ENCODE measurements around the gene CSF3R. TPM values are rescaled to one million over a fixed set of nuclear protein-coding genes. Genes with fewer than 3 reads are reported as not detected.

The CSF3R gene
- total and polyA plus RNA-seq, 9 of the 15 experiments (the other 6 are each of a cell fraction or from before 2014, with no cell fraction given): 0.21 to 0.86 (median 0.40) TPM; not detected in 1

GRCh38 chr1:36475341-36475740 is 7.4 kb downstream of the CSF3R start:
- POLR2A ChIA-PET: interaction anchor here (0.6 to 0.8 kb wide), 2 partner anchors 21 to 200 kb away, joined by 3 read pairs; no protein-coding TSS in a partner anchor
- no peaks in the 10 kb centered on the region for H3K27me3 ChIP-seq (ENCODE audit: control insufficient read depth in 2 of 2, insufficient read depth in 2 of 2, low read length in 2 of 2)
- CTCF ChIA-PET (ENCODE audit: low intra/inter-chr PET ratio): no interaction called here
- DNase-seq (ENCODE audit: extremely low read depth in 1 of 4, low spot score in 3 of 4) (no peak), ATAC-seq (no peak), FAIRE-seq (no peak)
- H3K4me3 ChIP-seq: no peak overlapping the region
- H2AFZ ChIP-seq (ENCODE audit: low read depth, low read length): no peak overlapping the region
- H3K9me3 ChIP-seq (replicated peaks; ENCODE audit: control insufficient read depth, insufficient read depth, low read depth, low read length): no peaks in the 10 kb centered on the region
- H3K27ac ChIP-seq (ENCODE audit: extremely low read depth, low read depth, low read length): no peak overlapping the region
- in situ Hi-C loops (cut with MboI) (no loop called here), intact Hi-C loops (cut with micrococcal nuclease) (no loop called here)
- H3K9me1 ChIP-seq (ENCODE audit: control insufficient read depth, insufficient read depth, low read length): no peaks in the 10 kb centered on the region
- 45% methylated on average over 9 of the region's 9 CpGs for WGBS (ENCODE audit: insufficient coverage, low coverage, missing lambda C conversion rate)
- H3K4me1 ChIP-seq (replicated peaks in 1 of 2; ENCODE audit: control insufficient read depth in 2 of 2, insufficient read depth in 2 of 2, low read length in 2 of 2): peaks cover 12 to 25% of the 10 kb centered on the region in 2 experiments
- BruUV-seq (replicated peaks): no TSS peak
- no peaks in the 10 kb centered on the region for H4K20me1 ChIP-seq (replicated peaks; ENCODE audit: control insufficient read depth, insufficient read depth, low read length)
- H3K4me2 ChIP-seq (ENCODE audit: insufficient read depth, low read length): no peak overlapping the region
- H3K36me3 ChIP-seq (ENCODE audit: control insufficient read depth, insufficient read depth, low read length): no peaks in the 10 kb centered on the region
- peak overlapping the region in 1 of 2 experiments; percentile 39; a peak in 2 of 4 replicates for H3K9ac ChIP-seq (ENCODE audit: insufficient read depth in 1 of 2, low read depth in 2 of 2, low read length in 2 of 2)
- no peaks in the 10 kb centered on the region for H3K79me2 ChIP-seq (ENCODE audit: control insufficient read depth, insufficient read depth, low read length)
- TF ChIP-seq KAT2B (IDR thresholded peaks at IDR 0.05; ENCODE audit: low read depth, low read length): no peak
- no peak for TF ChIP-seq TBL1XR1 (IDR thresholded peaks at IDR 0.05; ENCODE audit: low read length in 2 of 2)
- TF ChIP-seq MTF1 (CRISPR knock-in tag; IDR thresholded peaks at IDR 0.05; ENCODE audit: borderline replicate concordance): no peak
- no peak for TF ChIP-seq ZKSCAN3 (CRISPR knock-in tag; IDR thresholded peaks at IDR 0.05)
- no peak for TF ChIP-seq TFAP4 (CRISPR knock-in tag; IDR thresholded peaks at IDR 0.05; ENCODE audit: borderline replicate concordance)
- TF ChIP-seq, protein P1, sequence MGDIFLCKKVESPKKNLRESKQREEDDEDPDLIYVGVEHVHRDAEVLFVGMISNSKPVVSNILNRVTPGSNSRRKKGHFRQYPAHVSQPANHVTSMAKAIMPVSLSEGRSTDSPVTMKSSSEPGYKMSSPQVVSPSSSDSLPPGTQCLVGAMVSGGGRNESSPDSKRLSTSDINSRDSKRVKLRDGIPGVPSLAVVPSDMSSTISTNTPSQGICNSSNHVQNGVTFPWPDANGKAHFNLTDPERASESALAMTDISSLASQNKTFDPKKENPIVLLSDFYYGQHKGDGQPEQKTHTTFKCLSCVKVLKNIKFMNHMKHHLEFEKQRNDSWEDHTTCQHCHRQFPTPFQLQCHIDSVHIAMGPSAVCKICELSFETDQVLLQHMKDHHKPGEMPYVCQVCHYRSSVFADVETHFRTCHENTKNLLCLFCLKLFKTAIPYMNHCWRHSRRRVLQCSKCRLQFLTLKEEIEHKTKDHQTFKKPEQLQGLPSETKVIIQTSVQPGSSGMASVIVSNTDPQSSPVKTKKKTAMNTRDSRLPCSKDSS (IDR thresholded peaks at IDR 0.05; ENCODE audit: low read depth, partially characterized antibody): no peak
- TF ChIP-seq, protein P2, sequence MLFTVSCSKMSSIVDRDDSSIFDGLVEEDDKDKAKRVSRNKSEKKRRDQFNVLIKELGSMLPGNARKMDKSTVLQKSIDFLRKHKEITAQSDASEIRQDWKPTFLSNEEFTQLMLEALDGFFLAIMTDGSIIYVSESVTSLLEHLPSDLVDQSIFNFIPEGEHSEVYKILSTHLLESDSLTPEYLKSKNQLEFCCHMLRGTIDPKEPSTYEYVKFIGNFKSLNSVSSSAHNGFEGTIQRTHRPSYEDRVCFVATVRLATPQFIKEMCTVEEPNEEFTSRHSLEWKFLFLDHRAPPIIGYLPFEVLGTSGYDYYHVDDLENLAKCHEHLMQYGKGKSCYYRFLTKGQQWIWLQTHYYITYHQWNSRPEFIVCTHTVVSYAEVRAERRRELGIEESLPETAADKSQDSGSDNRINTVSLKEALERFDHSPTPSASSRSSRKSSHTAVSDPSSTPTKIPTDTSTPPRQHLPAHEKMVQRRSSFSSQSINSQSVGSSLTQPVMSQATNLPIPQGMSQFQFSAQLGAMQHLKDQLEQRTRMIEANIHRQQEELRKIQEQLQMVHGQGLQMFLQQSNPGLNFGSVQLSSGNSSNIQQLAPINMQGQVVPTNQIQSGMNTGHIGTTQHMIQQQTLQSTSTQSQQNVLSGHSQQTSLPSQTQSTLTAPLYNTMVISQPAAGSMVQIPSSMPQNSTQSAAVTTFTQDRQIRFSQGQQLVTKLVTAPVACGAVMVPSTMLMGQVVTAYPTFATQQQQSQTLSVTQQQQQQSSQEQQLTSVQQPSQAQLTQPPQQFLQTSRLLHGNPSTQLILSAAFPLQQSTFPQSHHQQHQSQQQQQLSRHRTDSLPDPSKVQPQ (CRISPR knock-in tag; IDR thresholded peaks at IDR 0.05; ENCODE audit: borderline replicate concordance): no peak
- no peak for TF ChIP-seq SMARCE1 (IDR thresholded peaks at IDR 0.05)
- TF ChIP-seq, protein P3, sequence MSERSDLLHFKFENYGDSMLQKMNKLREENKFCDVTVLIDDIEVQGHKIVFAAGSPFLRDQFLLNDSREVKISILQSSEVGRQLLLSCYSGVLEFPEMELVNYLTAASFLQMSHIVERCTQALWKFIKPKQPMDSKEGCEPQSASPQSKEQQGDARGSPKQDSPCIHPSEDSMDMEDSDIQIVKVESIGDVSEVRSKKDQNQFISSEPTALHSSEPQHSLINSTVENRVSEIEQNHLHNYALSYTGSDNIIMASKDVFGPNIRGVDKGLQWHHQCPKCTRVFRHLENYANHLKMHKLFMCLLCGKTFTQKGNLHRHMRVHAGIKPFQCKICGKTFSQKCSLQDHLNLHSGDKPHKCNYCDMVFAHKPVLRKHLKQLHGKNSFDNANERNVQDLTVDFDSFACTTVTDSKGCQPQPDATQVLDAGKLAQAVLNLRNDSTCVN (CRISPR knock-in tag; IDR thresholded peaks at IDR 0.05): no peak
- TF ChIP-seq SIN3A (IDR thresholded peaks at IDR 0.05; ENCODE audit: borderline replicate concordance in 2 of 2, control insufficient read depth in 1 of 2, low read depth in 2 of 2, low read length in 2 of 2): no peak
- no peak for TF ChIP-seq PHF20 (IDR thresholded peaks at IDR 0.05; ENCODE audit: partially characterized antibody)
- TF ChIP-seq ZNF3 (CRISPR knock-in tag; IDR thresholded peaks at IDR 0.05): no peak
- no peak for TF ChIP-seq SAFB (IDR thresholded peaks at IDR 0.05; ENCODE audit: borderline replicate concordance, low read depth, low read length)
- no peak for TF ChIP-seq TCF7L2 (IDR thresholded peaks at IDR 0.05; ENCODE audit: low read depth, low read length)
- no peak for TF ChIP-seq NFATC3 (IDR thresholded peaks at IDR 0.05)
- no peak for TF ChIP-seq C11orf30 (IDR thresholded peaks at IDR 0.05; ENCODE audit: low read depth)

Data from K562 (cell line).